HG03432 (cell line): Measurements from ENCODE around the gene SLC45A1.

Experiments used
- ATAC-seq: cut with Tn5 transposase; IDR thresholded peaks from one replicate; pipeline ENCODE4 v1.9.1; 2021; ENCODE audit warnings: mild to moderate bottlenecking, moderate library complexity; ENCODE audit not compliant: unreplicated experiment

SLC45A1 gene

GRCh38 chr1:8382608-8383505 lies 64.9 kb downstream of the SLC45A1 start:
- no peak for ATAC-seq

DNA sequence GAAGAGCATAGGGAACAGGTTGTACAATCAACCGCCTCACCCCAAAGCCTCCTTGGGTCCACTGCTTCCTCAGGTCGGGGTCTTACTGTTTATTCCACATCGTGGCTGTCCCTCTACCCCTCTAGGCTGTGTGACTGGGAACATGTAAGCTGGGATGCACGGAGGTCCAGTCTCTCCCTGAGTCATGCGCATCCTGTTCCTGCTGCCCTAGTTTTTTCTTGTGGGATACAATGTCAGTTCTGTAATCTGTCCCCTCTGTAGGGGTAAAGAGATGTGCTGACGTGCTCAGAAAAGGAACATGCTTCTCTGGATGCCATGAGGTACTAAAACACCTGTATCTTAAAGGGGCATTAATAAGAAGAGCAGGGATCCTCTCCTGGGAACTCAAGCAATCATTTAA lies 66.2 kb downstream of the SLC45A1 start:
- no peak for ATAC-seq

DNA sequence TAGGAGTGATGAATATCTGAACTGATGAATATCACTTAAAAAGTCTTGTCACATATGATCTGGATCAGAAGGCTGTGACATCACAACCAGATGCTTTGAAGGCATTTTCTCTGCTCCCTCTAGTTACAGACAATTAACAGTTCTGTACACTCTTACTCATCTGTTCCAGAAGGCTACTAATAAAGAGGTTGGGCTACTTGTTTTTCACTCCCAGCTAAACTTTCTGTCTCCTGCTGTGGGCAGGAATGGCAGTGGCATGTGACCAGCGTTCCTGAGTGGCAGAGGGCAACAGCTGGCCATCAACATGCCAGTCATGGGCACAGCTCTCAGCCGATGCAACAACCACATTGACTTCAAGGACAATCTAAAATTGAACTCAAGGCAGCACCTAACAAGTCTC lies 66.7 kb downstream of the SLC45A1 start:
- no peak for ATAC-seq

GRCh38 chr1:8386247-8386646 lies 68.3 kb downstream of the SLC45A1 start:
- no peak for ATAC-seq

GRCh38 chr1:8388732-8389562 lies 71.0 kb downstream of the SLC45A1 start:
- ATAC-seq = no peak

GRCh38 chr1:8389958-8390535 lies 72.1 kb downstream of the SLC45A1 start:
- no peak for ATAC-seq

- ATAC-seq = no peak
These were observed 72.8 kb downstream of the SLC45A1 start for GRCh38 chr1:8390707-8391106.

GRCh38 chr1:8392522-8392921 lies 74.6 kb downstream of the SLC45A1 start:
- ATAC-seq = no peak
